K562 (cell line): ENCODE measurements around the gene PLPP4. TPM values are rescaled to one million over a fixed set of nuclear protein-coding genes. Genes with fewer than 3 reads are reported as not detected.

Experiments used
- ATAC-seq: fragments of 200-7000 bp; cut with Tn5 transposase; 3 replicates; pipeline ENCODE4 v1.9.1; 2020; ENCODE audit warnings: moderate library complexity
- BruUV-seq: library from RNA; stranded (reverse); fragments of 400-500 nt; replicated peaks from 2 replicates; lab custom pipeline; 2021; lab: Mats Ljungman, UMichigan
- CTCF ChIA-PET: fragments of 300-600 bp; formaldehyde crosslinking; extraction: SDS; loops from one replicate; lab custom pipeline; 2021; ENCODE audit warnings: low intra/inter-chr PET ratio; lab: Yijun Ruan, JAX
- POLR2A ChIA-PET: fragments of 300-600, 350-650 bp; sonication (Branson Sonifier 250); formaldehyde crosslinking; extraction: SDS; loops from one replicate; lab custom pipeline; 2021; ENCODE audit warnings: antibody characterized with exemption, inconsistent platforms; lab: Yijun Ruan, JAX
- DNase-seq, 4 experiments: peaks; one replicate each; pipeline versions ENCODE4 v3.0.0 to v3.0.0-alpha.2; 2011 to 2018; ENCODE audit warnings: low spot score in 3 of 4, mixed read lengths in 3 of 4; ENCODE audit errors: extremely low read depth in 1 of 4
- FAIRE-seq: peaks from 2 replicates; lab custom pipeline; 2011; peaks lifted over from hg19 to GRCh38; lab: Jason Lieb, UNC
- H2AFZ ChIP-seq: 2 replicates; pipeline ENCODE4 v1.6.0; 2011; ENCODE audit warnings: low read depth, low read length, control low read depth, inconsistent platforms
- H3K27ac ChIP-seq: fragments of 200-600 bp; 3 replicates; pipeline ENCODE4 v1.8.0; 2011; ENCODE audit warnings: low read depth, mild to moderate bottlenecking, control low read depth, inconsistent platforms, low read length, moderate library complexity, mixed read lengths; ENCODE audit errors: extremely low read depth
- H3K27me3 ChIP-seq, 2 experiments: fragments of 300-600 bp in 1 of 2; 2 replicates in 1 of 2; 3 replicates in 1 of 2; pipeline versions ENCODE4 v1.6.0 to v1.8.0; 2011; ENCODE audit warnings: inconsistent platforms in 2 of 2, low read length in 2 of 2, mild to moderate bottlenecking in 1 of 2, mixed read lengths in 1 of 2, moderate library complexity in 1 of 2; ENCODE audit not compliant: control insufficient read depth in 2 of 2, insufficient read depth in 2 of 2
- H3K36me3 ChIP-seq: fragments of 300-600 bp; 3 replicates; pipeline ENCODE4 v1.8.0; 2011; ENCODE audit warnings: mild to moderate bottlenecking, low read length, inconsistent platforms; ENCODE audit not compliant: control insufficient read depth, insufficient read depth
- H3K4me1 ChIP-seq, 2 experiments: fragments of 200-600 bp in 1 of 2; replicated peaks in 1 of 2; 2 replicates in 1 of 2; 3 replicates in 1 of 2; pipeline versions ENCODE4 v1.5.1 to v1.8.0; 2011; ENCODE audit warnings: inconsistent platforms in 2 of 2, low read length in 2 of 2, mild to moderate bottlenecking in 1 of 2, mixed read lengths in 1 of 2, moderate library complexity in 1 of 2; ENCODE audit not compliant: control insufficient read depth in 2 of 2, insufficient read depth in 2 of 2
- H3K4me2 ChIP-seq: 2 replicates; pipeline ENCODE4 v1.6.1; 2011; ENCODE audit warnings: low read length, control low read depth, inconsistent platforms, mixed read lengths; ENCODE audit not compliant: insufficient read depth
- H3K4me3 ChIP-seq: fragments of 200-600 bp; sonication (generic), shearing (Covaris generic); 2 replicates; pipeline ENCODE4 v1.5.1; 2016; ENCODE audit warnings: control low read depth, inconsistent platforms
- H3K79me2 ChIP-seq: fragments of 200-600 bp; 3 replicates; pipeline ENCODE4 v1.8.0; 2011; ENCODE audit warnings: low read length, inconsistent platforms; ENCODE audit not compliant: control insufficient read depth, insufficient read depth
- H3K9ac ChIP-seq, 2 experiments: 2 replicates each; pipeline versions ENCODE4 v1.6.0 to v1.6.1; 2011; ENCODE audit warnings: low read depth in 2 of 2, low read length in 2 of 2, control low read depth in 1 of 2, inconsistent platforms in 1 of 2, mild to moderate bottlenecking in 1 of 2, mixed read lengths in 1 of 2; ENCODE audit not compliant: insufficient read depth in 1 of 2
- H3K9me1 ChIP-seq: one replicate; pipeline ENCODE4 v1.6.0; 2011; ENCODE audit warnings: inconsistent platforms, mild to moderate bottlenecking, low read length, moderate library complexity; ENCODE audit not compliant: control insufficient read depth, insufficient read depth
- H3K9me3 ChIP-seq: replicated peaks from 2 replicates; pipeline ENCODE4 v1.5.1; 2011; ENCODE audit warnings: low read depth, low read length, inconsistent platforms; ENCODE audit not compliant: control insufficient read depth, insufficient read depth
- H4K20me1 ChIP-seq: replicated peaks from 2 replicates; pipeline ENCODE4 v1.6.1; 2011; ENCODE audit warnings: low read length, inconsistent platforms, mixed read lengths; ENCODE audit not compliant: control insufficient read depth, insufficient read depth
- ARNT ChIP-seq, 2 experiments: fragments of 450-650 bp; IDR thresholded peaks; 2 replicates each; pipeline ENCODE4 v1.6.1; 2016; ENCODE audit warnings: mild to moderate bottlenecking in 1 of 2
- BACH1 ChIP-seq: fragments of 200-800 bp; sonication (Bioruptor generic); IDR thresholded peaks from 2 replicates; pipeline ENCODE4 v1.6.1; 2016; ENCODE audit warnings: missing genetic modification characterization, missing compliant biosample characterization
- BRF1 ChIP-seq: IDR thresholded peaks from 3 replicates; pipeline ENCODE4 v1.6.1; 2011; ENCODE audit warnings: borderline replicate concordance, mild to moderate bottlenecking; ENCODE audit not compliant: insufficient read length; ENCODE audit errors: extremely low read depth
- FOXJ3 ChIP-seq: sonication (generic); formaldehyde crosslinking; IDR thresholded peaks from 2 replicates; pipeline ENCODE4 v1.4.0; 2020; ENCODE audit warnings: mild to moderate bottlenecking, missing genetic modification reagents
- ILF3 ChIP-seq: fragments of 450-650 bp; IDR thresholded peaks from 2 replicates; pipeline ENCODE4 v1.6.1; 2018; ENCODE audit warnings: antibody characterized with exemption, mild to moderate bottlenecking, moderate library complexity, borderline replicate concordance
- KDM5B ChIP-seq: fragments of 200-600 bp; sonication (generic); IDR thresholded peaks from 2 replicates; pipeline ENCODE4 v1.6.1; 2012; ENCODE audit warnings: low read depth, mild to moderate bottlenecking, moderate library complexity, low read length, control low read depth, inconsistent platforms; ENCODE audit not compliant: insufficient replicate concordance
- KLF6 ChIP-seq: fragments of 250-450 bp; sonication (Bioruptor Pico); IDR thresholded peaks from 2 replicates; pipeline ENCODE4 v1.4.0; 2020; ENCODE audit warnings: mild to moderate bottlenecking, moderate library complexity, borderline replicate concordance
- MAFK ChIP-seq: IDR thresholded peaks from 2 replicates; pipeline ENCODE4 v1.6.1; 2011; ENCODE audit warnings: low read length, improper control_type of control experiment
- MXD1 ChIP-seq: fragments of 250-450 bp; sonication (Bioruptor Pico); IDR thresholded peaks from 2 replicates; pipeline ENCODE4 v1.8.0; 2021; ENCODE audit warnings: borderline replicate concordance, mild to moderate bottlenecking, moderate library complexity; ENCODE audit not compliant: poor library complexity, severe bottlenecking
- PTBP1 ChIP-seq: fragments of 200-400 bp; formaldehyde crosslinking; IDR thresholded peaks from 2 replicates; pipeline ENCODE4 v1.6.1; 2017; ENCODE audit warnings: low read depth, low read length
- ZFP1 ChIP-seq: fragments of 450-650 bp; formaldehyde crosslinking; IDR thresholded peaks from 2 replicates; pipeline ENCODE4 v1.4.0; 2020; ENCODE audit warnings: mild to moderate bottlenecking, mixed read lengths
- ZNF699 ChIP-seq: fragments of 250-450 bp; sonication (Bioruptor Pico); IDR thresholded peaks from 2 replicates; pipeline ENCODE4 v1.8.0; 2021; ENCODE audit warnings: mild to moderate bottlenecking, moderate library complexity; ENCODE audit not compliant: insufficient replicate concordance
- ZNF830 ChIP-seq: fragments of 250-450 bp; sonication (Bioruptor Pico); IDR thresholded peaks from 2 replicates; pipeline ENCODE4 v1.5.0; 2021; ENCODE audit warnings: mild to moderate bottlenecking
- WGBS: fragments of 100-300 bp; shearing (Covaris generic); methylation state at CpG from one replicate; pipeline ENCODE4 v1.1.6; 2016; ENCODE audit warnings: low coverage, mixed read lengths; ENCODE audit not compliant: insufficient coverage; ENCODE audit errors: missing lambda C conversion rate; 5-methylcytosine and 5-hydroxymethylcytosine counted together
- in situ Hi-C: fragments of 300-500 bp; cut with MboI; formaldehyde crosslinking; loops from 4 replicates; pipeline ENCODE4 v1.15.0; 2018; ENCODE audit warnings: inconsistent platforms, mixed read lengths
- intact Hi-C: fragments of 100-400 bp; cut with micrococcal nuclease; formaldehyde crosslinking; loops from 2 replicates; pipeline ENCODE4 v1.14.2; 2022
- polyA plus RNA-seq, 8 experiments: library from polyadenylated mRNA; depleted of rRNA in 4 of 8; stranded (reverse) in 5 of 8; unstranded in 3 of 8; fragments of >200 nt; fragmentation: Nextera tagmentation in 2 of 8; fragmentation: Illumina TruSeq in 1 of 8; extraction: Ambion mirVana in 2 of 8; extraction: Trizol in 1 of 8; gene quantifications; 2 replicates each; pipeline versions ENCODE4 v1.2.1 to v1.2.3, GENCODE V29; 2011 to 2014; ENCODE audit warnings: inconsistent platforms in 1 of 8, missing spikeins in 1 of 8
- total RNA-seq, 7 experiments: library from RNA; depleted of rRNA in 6 of 7; stranded (reverse); fragments of >200 nt in 6 of 7; fragmentation: Illumina TruSeq in 2 of 7; extraction: Trizol in 2 of 7; gene quantifications; 2 replicates each; pipeline versions ENCODE4 v1.2.1 to v1.2.3, GENCODE V29; 2011 to 2021; ENCODE audit warnings: low replicate concordance in 1 of 7
- TF ChIP-seq, protein P1 (sequence below): IDR thresholded peaks from 2 replicates; pipeline ENCODE4 v1.6.1; 2014; ENCODE audit warnings: antibody characterized with exemption

Gene PLPP4
- total and polyA plus RNA-seq, 9 of the 15 experiments (the other 6 are each of a cell fraction or from before 2014, with no cell fraction given): 0.08 TPM; not detected in 8

DNA sequence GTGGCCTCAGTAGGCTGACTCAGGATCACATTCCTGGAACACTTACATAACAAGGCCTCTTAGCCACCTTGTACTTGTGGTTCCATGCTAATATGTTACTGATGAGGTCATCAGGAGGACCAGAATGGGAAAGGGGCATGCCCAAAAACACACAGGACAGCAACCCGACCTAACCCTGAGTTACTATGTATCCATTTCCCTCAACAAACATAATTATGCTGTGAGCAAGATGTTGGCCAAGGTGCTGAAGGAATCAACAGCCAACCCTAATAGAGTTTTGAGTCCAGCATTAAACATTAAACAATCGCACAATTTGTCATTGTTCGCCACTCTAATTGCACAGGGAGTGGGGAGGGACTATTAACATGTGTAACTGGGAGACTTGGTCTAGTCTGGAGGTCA, 129.4 kb downstream of the PLPP4 start:
- H3K9ac ChIP-seq: no peak overlapping the region
- TF ChIP-seq KDM5B (no peak), KLF6 (CRISPR knock-in tag) (no peak), MXD1 (no peak), BRF1 (no peak), ZNF699 (CRISPR knock-in tag) (no peak), ZFP1 (CRISPR knock-in tag) (no peak), BACH1 (no peak), ARNT (IDR thresholded peaks at IDR 0.05) (no peak), ZNF830 (CRISPR knock-in tag) (no peak), ILF3 (no peak), FOXJ3 (CRISPR knock-in tag) (no peak), PTBP1 (no peak), MAFK (no peak)
- TF ChIP-seq, protein P1, sequence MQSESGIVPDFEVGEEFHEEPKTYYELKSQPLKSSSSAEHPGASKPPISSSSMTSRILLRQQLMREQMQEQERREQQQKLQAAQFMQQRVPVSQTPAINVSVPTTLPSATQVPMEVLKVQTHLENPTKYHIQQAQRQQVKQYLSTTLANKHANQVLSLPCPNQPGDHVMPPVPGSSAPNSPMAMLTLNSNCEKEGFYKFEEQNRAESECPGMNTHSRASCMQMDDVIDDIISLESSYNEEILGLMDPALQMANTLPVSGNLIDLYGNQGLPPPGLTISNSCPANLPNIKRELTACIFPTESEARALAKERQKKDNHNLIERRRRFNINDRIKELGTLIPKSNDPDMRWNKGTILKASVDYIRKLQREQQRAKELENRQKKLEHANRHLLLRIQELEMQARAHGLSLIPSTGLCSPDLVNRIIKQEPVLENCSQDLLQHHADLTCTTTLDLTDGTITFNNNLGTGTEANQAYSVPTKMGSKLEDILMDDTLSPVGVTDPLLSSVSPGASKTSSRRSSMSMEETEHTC: no peak
- ATAC-seq (no peak), DNase-seq (no peak), FAIRE-seq (no peak)
- no peaks in the 10 kb centered on the region for H3K9me3 ChIP-seq
- no peak overlapping the region for H2AFZ ChIP-seq
- BruUV-seq: no TSS peak
- no peaks in the 10 kb centered on the region for H3K9me1 ChIP-seq
- in situ Hi-C loops (no loop called here), intact Hi-C loops (no loop called here)
- no peaks in the 10 kb centered on the region; a peak in 1 of 5 replicates for H3K27me3 ChIP-seq
- H3K79me2 ChIP-seq: no peaks in the 10 kb centered on the region
- 0% methylated on average over 3 of the region's 3 CpGs for WGBS
- no peaks in the 10 kb centered on the region for H4K20me1 ChIP-seq
- no peaks in the 10 kb centered on the region for H3K36me3 ChIP-seq
- H3K4me2 ChIP-seq: no peak overlapping the region
- POLR2A ChIA-PET: no interaction called here
- CTCF ChIA-PET: no interaction called here
- no peak overlapping the region for H3K27ac ChIP-seq
- no peaks in the 10 kb centered on the region for H3K4me1 ChIP-seq
- no peak overlapping the region for H3K4me3 ChIP-seq
